Liver (tissue), 9 donors: ENCODE data around the gene FAM193A. TPM values are rescaled to one million over a fixed set of nuclear protein-coding genes. Genes with fewer than 3 reads are reported as not detected.

Experiments
- DNase-seq: peaks from one replicate; pipeline ENCODE4 v3.0.0-alpha.2; 2017; ENCODE audit warnings: low spot score
- H3K27ac ChIP-seq, 2 donors: one replicate each; pipeline ENCODE4 v1.7.0; 2013; ENCODE audit warnings: inconsistent platforms in 2 of 2, low read length in 2 of 2, control low read depth in 1 of 2, low read depth in 1 of 2, mild to moderate bottlenecking in 1 of 2
- H3K27me3 ChIP-seq, 4 donors: one replicate each; pipeline versions ENCODE4 v1.6.1 to v1.7.0; 2013; ENCODE audit warnings: low read length in 3 of 4, inconsistent platforms in 1 of 4, mild to moderate bottlenecking in 1 of 4, moderate library complexity in 1 of 4; ENCODE audit not compliant: control insufficient read depth in 4 of 4, insufficient read depth in 4 of 4
- H3K36me3 ChIP-seq, 4 donors: one replicate each; pipeline versions ENCODE4 v1.6.1 to v1.7.0; 2013; ENCODE audit warnings: low read length in 3 of 4, mild to moderate bottlenecking in 3 of 4, low read depth in 1 of 4, moderate library complexity in 1 of 4; ENCODE audit not compliant: control insufficient read depth in 4 of 4, insufficient read depth in 3 of 4
- H3K4me1 ChIP-seq, 4 donors: one replicate each; pipeline versions ENCODE4 v1.6.1 to v1.7.0; 2013; ENCODE audit warnings: low read length in 3 of 4, mild to moderate bottlenecking in 3 of 4, moderate library complexity in 1 of 4; ENCODE audit not compliant: control insufficient read depth in 4 of 4, insufficient read depth in 4 of 4
- H3K4me3 ChIP-seq, 3 donors: one replicate each; pipeline versions ENCODE4 v1.6.1 to v1.7.0; 2013; ENCODE audit warnings: low read length in 3 of 3, control low read depth in 1 of 3, low read depth in 1 of 3, mild to moderate bottlenecking in 1 of 3
- H3K9ac ChIP-seq, 2 donors: one replicate each; pipeline ENCODE4 v1.7.0; 2013; ENCODE audit warnings: low read length in 2 of 2, mild to moderate bottlenecking in 2 of 2, moderate library complexity in 2 of 2, control low read depth in 1 of 2, low read depth in 1 of 2
- H3K9me3 ChIP-seq, 4 donors: one replicate each; pipeline versions ENCODE4 v1.6.1 to v1.7.0; 2013; ENCODE audit warnings: low read length in 3 of 4; ENCODE audit not compliant: control insufficient read depth in 4 of 4
- CTCF ChIP-seq: fragments of 150-350 bp; IDR thresholded peaks from 2 replicates; pipeline ENCODE4 v1.5.1; 2017; ENCODE audit warnings: improper control_type of control experiment, low read depth, low read length; ENCODE audit not compliant: missing input control
- EGR1 ChIP-seq, 2 donors: IDR thresholded peaks; 2 replicates each; pipeline ENCODE4 v1.6.1; 2016 to 2018; ENCODE audit warnings: antibody characterized with exemption in 2 of 2, low read depth in 2 of 2
- FOXA1 ChIP-seq: IDR thresholded peaks from 2 replicates; pipeline ENCODE4 v1.6.1; 2016; ENCODE audit warnings: antibody characterized with exemption
- FOXA2 ChIP-seq: IDR thresholded peaks from 2 replicates; pipeline ENCODE4 v1.6.1; 2016; ENCODE audit warnings: antibody characterized with exemption
- GABPA ChIP-seq, 2 donors: IDR thresholded peaks in 1 of 2; conservative IDR thresholded peaks in 1 of 2; 2 replicates each; pipeline ENCODE4 v1.6.1; 2016; ENCODE audit warnings: antibody characterized with exemption in 2 of 2, mild to moderate bottlenecking in 1 of 2, moderate library complexity in 1 of 2
- HNF4A ChIP-seq, 2 donors: conservative IDR thresholded peaks; 2 replicates each; pipeline ENCODE4 v1.6.1; 2016; ENCODE audit warnings: antibody characterized with exemption in 2 of 2, mild to moderate bottlenecking in 2 of 2
- JUND ChIP-seq, 2 donors: IDR thresholded peaks; 2 replicates each; pipeline ENCODE4 v1.6.1; 2016; ENCODE audit warnings: antibody characterized with exemption in 2 of 2
- RAD21 ChIP-seq, 2 donors: IDR thresholded peaks; 2 replicates each; pipeline ENCODE4 v1.6.1; 2016; ENCODE audit warnings: antibody characterized with exemption in 2 of 2, mild to moderate bottlenecking in 2 of 2
- RXRA ChIP-seq, 2 donors: IDR thresholded peaks; 2 replicates each; pipeline ENCODE4 v1.6.1; 2017 to 2018; ENCODE audit warnings: antibody characterized with exemption in 2 of 2, mild to moderate bottlenecking in 1 of 2
- SP1 ChIP-seq: IDR thresholded peaks from 2 replicates; pipeline ENCODE4 v1.6.1; 2018; ENCODE audit warnings: antibody characterized with exemption, mild to moderate bottlenecking
- TAF1 ChIP-seq: conservative IDR thresholded peaks from 2 replicates; pipeline ENCODE4 v1.6.1; 2016; ENCODE audit warnings: antibody characterized with exemption, mild to moderate bottlenecking
- YY1 ChIP-seq: IDR thresholded peaks from 2 replicates; pipeline ENCODE4 v1.6.1; 2016; ENCODE audit warnings: antibody characterized with exemption, mild to moderate bottlenecking
- ZBTB33 ChIP-seq: IDR thresholded peaks from 2 replicates; pipeline ENCODE4 v1.6.1; 2016; ENCODE audit warnings: antibody characterized with exemption
- WGBS: extraction: QIAGEN DNeasy Blood & Tissue Kit; methylation state at CpG from one replicate; pipeline ENCODE4 v1.1.7; 2013; 5-methylcytosine and 5-hydroxymethylcytosine counted together
- polyA plus RNA-seq, 2 donors: library from polyadenylated mRNA; stranded (reverse) in 1 of 2; unstranded in 1 of 2; fragments of 200-250 nt in 1 of 2; fragments of >200 nt in 1 of 2; fragmentation: Nextera tagmentation in 1 of 2; extraction: Ambion mirVana in 1 of 2; gene quantifications; one replicate each; pipeline versions ENCODE4 v1.2.1 to v1.2.3, GENCODE V29; 2013 to 2015
- total RNA-seq, 2 donors: library from RNA; depleted of rRNA; stranded (reverse); fragments of >200 nt; gene quantifications; one replicate each; pipeline ENCODE4 v1.2.3, GENCODE V29; 2014
- TF ChIP-seq, protein P1 (sequence below): IDR thresholded peaks from 2 replicates; pipeline ENCODE4 v1.6.1; 2016; ENCODE audit warnings: antibody characterized with exemption, mild to moderate bottlenecking
- TF ChIP-seq, protein P2 (sequence below): IDR thresholded peaks from 2 replicates; pipeline ENCODE4 v1.6.1; 2016; ENCODE audit warnings: antibody characterized with exemption
- donor health status: healthy.
- donor health status: healthy.
- donor health status: healthy.
- donor health status: healthy.
- donor health status: healthy.

FAM193A gene
- total and polyA plus RNA-seq, 4 donors: 3.9 to 10.2 (median 7.0) TPM

DNA sequence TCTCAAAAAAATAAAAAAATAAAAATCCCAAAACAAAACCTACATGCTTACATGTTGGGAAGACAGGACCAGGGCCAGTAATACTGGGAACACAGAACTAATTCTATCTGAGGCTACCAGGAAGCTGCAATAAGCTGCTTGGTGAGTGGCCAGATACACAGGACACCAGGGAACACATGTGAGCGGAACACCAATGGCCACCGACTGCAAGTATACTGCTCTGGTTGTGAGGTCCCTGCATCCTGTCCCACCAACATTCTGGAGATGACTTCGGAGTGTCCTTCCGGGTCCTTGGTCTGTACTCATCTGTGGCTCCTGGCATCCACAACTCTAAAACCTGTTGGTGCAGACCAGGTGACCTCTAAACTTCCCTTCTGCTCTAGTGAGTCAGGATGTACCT, 217.0 kb downstream of the FAM193A start:
- Histone ChIP-seq H3K9me3 (no peaks in the 10 kb centered on the region), H3K36me3 (peaks cover 0 to 3% (median 3%) of the 10 kb centered on the region in 4 donors), H3K27me3 (no peaks in the 10 kb centered on the region), H3K27ac (no peak overlapping the region), H3K4me1 (peaks cover 0 to 12% (median 8%) of the 10 kb centered on the region in 4 donors), H3K9ac (no peak overlapping the region), H3K4me3 (no peak overlapping the region)
- no peak for DNase-seq
- TF ChIP-seq SP1 (no peak), FOXA2 (no peak)
- TF ChIP-seq, protein P1, sequence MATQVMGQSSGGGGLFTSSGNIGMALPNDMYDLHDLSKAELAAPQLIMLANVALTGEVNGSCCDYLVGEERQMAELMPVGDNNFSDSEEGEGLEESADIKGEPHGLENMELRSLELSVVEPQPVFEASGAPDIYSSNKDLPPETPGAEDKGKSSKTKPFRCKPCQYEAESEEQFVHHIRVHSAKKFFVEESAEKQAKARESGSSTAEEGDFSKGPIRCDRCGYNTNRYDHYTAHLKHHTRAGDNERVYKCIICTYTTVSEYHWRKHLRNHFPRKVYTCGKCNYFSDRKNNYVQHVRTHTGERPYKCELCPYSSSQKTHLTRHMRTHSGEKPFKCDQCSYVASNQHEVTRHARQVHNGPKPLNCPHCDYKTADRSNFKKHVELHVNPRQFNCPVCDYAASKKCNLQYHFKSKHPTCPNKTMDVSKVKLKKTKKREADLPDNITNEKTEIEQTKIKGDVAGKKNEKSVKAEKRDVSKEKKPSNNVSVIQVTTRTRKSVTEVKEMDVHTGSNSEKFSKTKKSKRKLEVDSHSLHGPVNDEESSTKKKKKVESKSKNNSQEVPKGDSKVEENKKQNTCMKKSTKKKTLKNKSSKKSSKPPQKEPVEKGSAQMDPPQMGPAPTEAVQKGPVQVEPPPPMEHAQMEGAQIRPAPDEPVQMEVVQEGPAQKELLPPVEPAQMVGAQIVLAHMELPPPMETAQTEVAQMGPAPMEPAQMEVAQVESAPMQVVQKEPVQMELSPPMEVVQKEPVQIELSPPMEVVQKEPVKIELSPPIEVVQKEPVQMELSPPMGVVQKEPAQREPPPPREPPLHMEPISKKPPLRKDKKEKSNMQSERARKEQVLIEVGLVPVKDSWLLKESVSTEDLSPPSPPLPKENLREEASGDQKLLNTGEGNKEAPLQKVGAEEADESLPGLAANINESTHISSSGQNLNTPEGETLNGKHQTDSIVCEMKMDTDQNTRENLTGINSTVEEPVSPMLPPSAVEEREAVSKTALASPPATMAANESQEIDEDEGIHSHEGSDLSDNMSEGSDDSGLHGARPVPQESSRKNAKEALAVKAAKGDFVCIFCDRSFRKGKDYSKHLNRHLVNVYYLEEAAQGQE: no peak
- TF ChIP-seq, protein P2, sequence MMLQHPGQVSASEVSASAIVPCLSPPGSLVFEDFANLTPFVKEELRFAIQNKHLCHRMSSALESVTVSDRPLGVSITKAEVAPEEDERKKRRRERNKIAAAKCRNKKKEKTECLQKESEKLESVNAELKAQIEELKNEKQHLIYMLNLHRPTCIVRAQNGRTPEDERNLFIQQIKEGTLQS: no peak
- WGBS: 93% methylated on average over 4 of the region's 4 CpGs

- no peak for DNase-seq
Observed at GRCh38 chr4:2754848-2755819, 218.7 kb downstream of the FAM193A start.

More at GRCh38 chr4:2754848-2755819, 218.7 kb downstream of the FAM193A start:
- no peak for TF ChIP-seq SP1
- no peak for TF ChIP-seq RAD21 (IDR thresholded peaks at IDR 0.05)
- TF ChIP-seq, protein P1: no peak
- no peak for TF ChIP-seq TAF1
- no peak for TF ChIP-seq EGR1 (IDR thresholded peaks at IDR 0.05; ENCODE audit: low read depth in 2 of 2)
- TF ChIP-seq, protein P2: no peak
- TF ChIP-seq GABPA (IDR thresholded peaks at IDR 0.05 in 1 of 2, conservative IDR thresholded peaks at IDR 0.05 in 1 of 2): no peak
- TF ChIP-seq YY1: no peak
- no peak for TF ChIP-seq FOXA1
- TF ChIP-seq HNF4A (conservative IDR thresholded peaks at IDR 0.05): no peak
- TF ChIP-seq CTCF: no peak
- no peak for TF ChIP-seq RXRA (IDR thresholded peaks at IDR 0.05)
- TF ChIP-seq FOXA2: no peak
- TF ChIP-seq ZBTB33: no peak
- TF ChIP-seq JUND (IDR thresholded peaks at IDR 0.05): no peak
- whole genome bisulfite sequencing: 58% methylated on average over 23 of the region's 23 CpGs
- H3K9me3 ChIP-seq: no peaks in the 10 kb centered on the region
- peaks cover 0 to 12% (median 8%) of the 10 kb centered on the region in 4 donors for H3K4me1 ChIP-seq
- H3K27ac ChIP-seq: peak overlapping the region; percentile 80 to 83
- peaks cover 0 to 3% (median 3%) of the 10 kb centered on the region in 4 donors for H3K36me3 ChIP-seq
- H3K4me3 ChIP-seq: peak overlapping the region; percentile 75 to 93 (median 76)
- H3K27me3 ChIP-seq: no peaks in the 10 kb centered on the region
- H3K9ac ChIP-seq: no peak overlapping the region
